ENCODE data around the gene AMBRA1.
"Not testable (repeated sequence)": the region's sequence is repeated elsewhere in the genome, so short reads cannot be mapped to it uniquely, and the experiment has no call there.

The AMBRA1 gene

DNA sequence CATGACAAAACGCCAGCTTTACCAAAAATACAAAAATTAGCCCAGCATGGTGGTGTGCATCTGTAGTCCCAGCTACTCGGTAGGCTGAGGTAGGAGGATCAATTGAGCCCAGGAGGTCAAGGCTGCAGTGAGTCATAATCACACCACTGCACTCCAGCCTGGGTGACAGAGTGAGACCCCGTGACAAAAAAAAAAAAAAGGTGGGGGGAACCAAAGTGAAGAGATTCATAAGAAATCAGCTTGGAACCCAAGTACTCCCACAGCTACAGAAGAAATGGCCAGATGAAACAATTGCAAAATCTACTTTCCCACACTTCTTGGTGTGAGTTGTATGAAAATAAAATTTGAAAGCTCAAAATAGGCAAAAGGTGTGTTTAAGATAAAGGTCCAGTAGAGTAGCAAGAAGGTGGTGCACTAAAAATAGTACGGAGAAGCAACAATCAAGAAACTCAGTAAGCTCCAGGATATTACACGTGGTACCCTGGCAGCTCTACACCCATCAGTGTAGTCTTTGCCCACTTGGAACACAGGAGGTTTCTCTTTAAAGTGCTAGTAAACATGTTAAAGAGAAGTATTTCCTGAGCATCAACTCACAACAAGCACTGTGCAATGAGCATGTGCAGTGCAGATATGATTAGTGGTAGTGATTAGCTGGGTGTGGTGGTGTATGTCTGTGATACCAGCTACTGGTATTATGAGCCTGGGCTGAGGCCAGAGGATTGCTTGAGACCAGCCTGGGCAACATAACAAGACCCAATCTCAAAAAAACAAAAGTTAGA lies 17.9 kb upstream of the AMBRA1 start:
- no peak for DNase-seq

DNA sequence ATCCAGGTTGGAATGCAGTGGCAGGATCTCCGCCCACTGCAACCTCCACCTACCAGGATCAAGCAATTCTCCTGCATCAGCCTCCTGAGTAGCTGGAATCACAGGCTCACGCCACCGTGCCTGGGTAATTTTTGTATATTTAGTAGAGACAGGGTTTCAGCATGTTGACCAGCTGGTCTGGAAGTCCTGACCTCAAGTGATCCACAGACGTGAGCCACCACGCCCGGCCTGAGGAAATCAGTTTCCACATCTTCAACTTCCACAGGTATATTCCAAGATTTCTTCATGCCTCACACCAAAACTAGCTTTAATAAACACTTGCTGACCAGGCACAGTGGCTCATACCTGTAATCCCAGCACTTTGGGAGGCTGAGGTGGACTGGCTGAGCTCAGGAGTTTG lies 15.6 kb upstream of the AMBRA1 start:
- no peak for DNase-seq

GRCh38 chr11:46607516-46607915 lies 13.7 kb upstream of the AMBRA1 start:
- no peak for DNase-seq

GRCh38 chr11:46604796-46605195 lies 11.0 kb upstream of the AMBRA1 start:
- DNase-seq = no peak

- DNase-seq = no peak
Measured at GRCh38 chr11:46603704-46604308, 10.0 kb upstream of the AMBRA1 start.

DNA sequence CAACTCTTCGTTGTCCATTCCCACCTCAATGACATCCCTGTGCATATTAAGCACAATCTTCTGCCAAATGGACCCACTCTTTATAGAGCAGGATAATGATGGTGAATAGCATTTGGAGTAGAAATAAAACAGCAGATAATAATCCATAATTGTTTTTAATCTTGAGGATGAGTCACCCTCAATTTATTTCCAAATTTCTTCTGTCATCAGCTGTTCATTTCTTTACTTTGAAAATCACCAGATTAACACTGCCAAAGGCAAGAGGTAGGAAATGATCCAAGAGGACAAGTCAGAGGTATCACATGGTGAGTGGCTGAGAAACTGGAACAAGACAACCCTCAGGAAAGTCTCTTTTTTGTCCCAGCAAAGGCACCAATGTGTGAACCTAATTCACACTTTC lies 7.3 kb upstream of the AMBRA1 start:
- DNase-seq = no peak

GRCh38 chr11:46600194-46600960 lies 6.6 kb upstream of the AMBRA1 start:
- no peak for DNase-seq

DNA sequence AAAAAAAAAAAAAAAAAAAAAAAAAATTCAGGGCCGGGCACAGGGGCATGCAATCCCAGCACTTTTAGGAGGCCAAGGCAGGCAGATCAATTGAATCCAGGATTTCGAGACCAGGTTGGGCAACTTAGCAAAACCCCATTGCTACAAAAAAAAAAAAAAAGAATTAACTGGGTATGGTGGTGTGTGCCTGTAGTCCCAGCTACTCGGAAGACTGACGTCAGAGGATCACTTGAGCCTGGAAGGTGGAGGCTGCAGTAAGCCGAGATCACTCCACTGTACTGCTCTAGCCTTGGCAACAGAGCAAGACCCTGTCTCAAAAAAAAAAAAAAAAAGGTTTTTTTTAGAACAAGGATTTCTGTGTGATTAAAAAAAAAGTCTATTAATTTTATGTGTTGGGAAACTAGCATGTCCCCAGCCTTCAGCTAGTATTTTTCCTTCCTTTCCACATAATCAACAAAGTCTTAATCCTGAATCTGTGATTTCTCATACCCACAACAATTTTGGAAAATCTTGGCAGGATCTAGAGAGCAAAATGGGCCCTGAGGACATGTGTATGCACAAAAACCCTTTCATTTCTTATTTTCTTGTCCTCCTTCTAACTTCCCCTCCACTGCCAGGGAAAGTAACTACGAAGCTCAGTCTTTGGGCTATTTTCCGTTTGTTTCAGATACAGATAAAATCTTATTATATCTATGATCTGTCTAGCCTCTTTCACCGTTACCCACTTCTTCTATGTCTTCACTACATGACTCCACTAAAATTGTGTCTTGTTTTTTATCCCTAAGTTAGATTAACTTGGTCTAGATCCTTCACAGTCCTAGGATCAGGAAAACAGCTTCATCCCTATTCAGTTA lies 5.7 kb upstream of the AMBRA1 start:
- no peak for DNase-seq

GRCh38 chr11:46597609-46598219 lies 3.9 kb upstream of the AMBRA1 start:
- no peak for DNase-seq

GRCh38 chr11:46597155-46597554 lies 3.3 kb upstream of the AMBRA1 start:
- no peak for DNase-seq

DNA sequence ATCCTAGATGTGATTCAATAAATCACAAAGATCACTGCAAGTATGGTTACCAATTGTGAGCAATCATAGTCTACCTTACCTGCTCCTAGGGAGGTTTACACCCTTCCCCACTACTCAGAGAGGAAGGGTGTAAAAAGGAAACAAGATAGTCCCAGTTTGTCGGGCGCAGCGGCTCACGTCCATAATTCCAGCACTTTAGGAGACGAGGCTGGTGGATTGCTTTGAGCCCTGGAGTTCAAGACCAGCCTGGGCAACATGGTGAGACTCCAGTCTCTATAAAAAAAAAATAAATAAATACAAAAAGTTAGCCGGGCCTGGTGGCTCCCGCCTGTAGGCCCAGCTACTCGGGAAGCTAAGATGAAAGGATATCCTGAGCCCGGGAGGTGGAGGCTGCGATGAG lies 962 bp upstream of the AMBRA1 start:
- no peak for DNase-seq

DNA sequence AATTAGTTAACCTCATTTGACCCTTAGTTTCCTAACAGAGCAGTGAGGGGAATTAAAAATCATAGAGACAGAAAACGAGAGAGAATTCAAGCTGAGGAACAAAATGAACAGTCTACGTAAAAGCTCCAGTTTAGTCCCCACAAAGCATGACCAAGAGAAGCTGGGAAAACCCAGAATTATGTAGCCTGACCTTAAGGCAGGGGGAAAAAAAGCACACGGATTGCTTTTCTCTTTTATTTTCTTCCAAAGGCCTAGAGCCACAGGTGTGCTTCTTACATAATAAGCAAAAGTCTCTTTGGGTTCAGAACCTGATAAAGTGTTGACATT lies 514 bp upstream of the AMBRA1 start:
- DNase-seq = no peak

DNA sequence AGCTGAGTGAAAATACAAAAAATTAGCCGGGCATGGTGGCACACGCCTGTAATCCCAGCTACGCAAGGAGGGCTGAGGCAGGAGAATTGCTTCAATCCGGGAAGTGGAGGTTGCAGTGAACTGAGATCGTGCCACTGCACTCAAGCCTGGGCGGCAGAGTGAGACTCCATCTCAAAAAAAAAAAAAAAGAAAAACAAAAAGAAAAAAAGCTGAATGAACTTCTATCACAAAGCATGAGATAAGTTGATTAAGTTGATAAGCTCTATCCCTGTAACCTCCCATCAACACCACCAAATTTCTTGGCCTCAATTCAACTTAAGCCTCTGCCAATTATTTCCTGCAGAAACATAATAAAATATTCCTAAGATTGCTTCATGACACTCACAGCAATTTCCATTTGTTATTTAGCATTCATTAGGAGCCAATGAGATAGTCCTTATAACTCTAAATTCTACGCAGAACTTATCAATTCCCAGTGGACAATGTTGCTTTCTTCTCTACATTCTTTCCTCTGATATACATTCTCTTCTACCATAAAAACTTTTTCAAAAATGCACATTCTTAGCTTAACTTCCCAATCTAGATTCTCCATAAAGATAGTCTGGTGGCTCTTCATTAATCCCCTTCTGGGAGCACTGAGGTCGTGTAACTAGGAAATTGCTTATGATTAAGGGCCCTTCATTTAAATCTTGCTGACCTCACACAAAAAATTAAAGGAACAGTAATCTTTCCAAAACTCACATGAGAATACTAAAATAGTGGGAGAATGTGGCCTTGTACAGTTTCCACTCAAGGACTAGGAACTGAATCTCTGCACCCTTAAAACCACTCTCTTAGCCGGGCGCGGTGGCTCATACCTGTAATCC lies 2.9 kb downstream of the AMBRA1 start:
- no peak for DNase-seq

GRCh38 chr11:46588915-46589314 lies 4.9 kb downstream of the AMBRA1 start:
- DNase-seq = no peak

DNA sequence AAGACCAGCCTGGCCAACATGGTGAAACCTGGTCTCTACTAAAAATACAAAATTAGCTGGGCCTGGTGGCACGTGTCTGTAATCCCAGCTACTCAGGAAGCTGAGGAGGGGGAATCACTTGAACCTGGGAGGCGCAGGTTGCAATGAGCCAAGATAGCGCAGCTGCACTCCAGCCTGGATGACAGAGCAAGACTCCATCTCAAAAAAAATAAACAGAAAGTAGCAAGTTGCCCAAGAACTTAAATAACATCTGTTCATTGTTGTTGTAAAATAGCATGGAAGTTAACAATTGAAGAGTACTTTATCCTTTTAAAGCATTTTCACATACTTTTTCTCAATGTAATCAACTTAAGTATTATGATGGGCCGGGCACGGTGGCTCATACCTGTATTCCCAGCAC lies 5.7 kb downstream of the AMBRA1 start:
- no peak for DNase-seq

GRCh38 chr11:46583513-46583912 lies 10.3 kb downstream of the AMBRA1 start:
- not testable (repeated sequence) for DNase-seq

GRCh38 chr11:46582588-46582987 lies 11.2 kb downstream of the AMBRA1 start:
- no peak for DNase-seq

DNA sequence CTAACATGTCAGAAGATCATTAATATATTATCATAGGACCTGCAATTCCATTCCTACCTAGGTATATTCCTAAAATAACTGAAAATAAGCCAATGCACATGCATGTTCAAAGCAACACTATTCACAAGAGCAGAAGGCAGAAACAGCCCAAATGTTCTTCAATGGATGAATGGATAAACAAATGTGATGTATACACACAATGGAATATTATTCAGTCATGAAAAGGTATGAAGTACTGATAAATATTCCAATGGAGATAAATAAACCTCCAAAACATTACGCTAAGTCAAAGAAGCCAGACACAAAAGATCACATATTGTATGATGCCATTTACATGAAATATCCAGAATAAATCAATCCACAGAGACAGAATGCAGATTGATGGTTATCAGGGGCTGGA lies 16.8 kb downstream of the AMBRA1 start:
- DNase-seq = no peak

GRCh38 chr11:46574656-46575055 lies 19.2 kb downstream of the AMBRA1 start:
- no peak for DNase-seq

DNA sequence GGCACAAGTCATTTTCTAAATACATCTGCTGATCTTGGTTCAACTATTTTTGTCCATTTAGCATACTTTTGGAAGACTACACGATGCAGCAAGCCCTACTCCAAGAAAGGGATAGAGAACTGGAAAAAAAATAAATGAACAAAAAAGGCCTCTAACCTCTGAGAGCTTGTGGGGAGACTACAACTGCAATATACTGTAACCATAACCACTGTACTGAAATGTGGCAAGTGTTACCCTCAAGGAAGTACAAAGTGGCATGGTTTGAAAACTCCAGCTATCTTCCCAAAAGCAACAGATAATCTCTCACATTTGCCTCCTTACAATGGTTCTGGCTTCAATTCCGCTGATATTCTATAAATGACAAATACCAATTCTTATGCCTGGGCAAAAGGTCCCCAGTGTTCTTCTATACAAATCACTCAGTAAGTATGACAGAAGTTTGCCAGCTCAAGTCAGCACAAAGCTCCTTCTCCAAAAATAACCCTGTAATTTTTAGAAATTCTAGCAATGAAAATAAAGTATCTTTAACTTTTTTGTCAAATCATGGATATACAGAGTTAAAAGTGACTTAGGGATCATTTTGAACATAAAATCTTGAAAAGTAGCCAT lies 22.9 kb downstream of the AMBRA1 start:
- DNase-seq = no peak

GRCh38 chr11:46565232-46565840 lies 28.5 kb downstream of the AMBRA1 start:
- DNase-seq = no peak

Measured in stimulated activated naive CD4-positive, alpha-beta T cell (primary cell).